Germinal center (tissue), 1 donor: ENCODE data around the gene PHACTR1.

Experiments
- DNase-seq: peaks from one replicate; pipeline ENCODE4 v3.0.0; 2012; ENCODE audit warnings: mixed read lengths, low spot score

Gene PHACTR1

GRCh38 chr6:12992770-12993169 lies 276.2 kb downstream of the PHACTR1 start:
- no peak for DNase-seq

- no peak for DNase-seq
Measured at GRCh38 chr6:12993283-12993898, 276.8 kb downstream of the PHACTR1 start.

- DNase-seq: no peak
Measured at GRCh38 chr6:12995419-12995818, 278.9 kb downstream of the PHACTR1 start.

- no peak for DNase-seq
Measured at GRCh38 chr6:13000537-13000936, 284.0 kb downstream of the PHACTR1 start.

GRCh38 chr6:13001927-13002326 lies 285.4 kb downstream of the PHACTR1 start:
- DNase-seq: no peak

GRCh38 chr6:13004601-13005000 lies 288.0 kb downstream of the PHACTR1 start:
- DNase-seq: no peak

- no peak for DNase-seq
Measured at GRCh38 chr6:13005994-13006393, 289.4 kb downstream of the PHACTR1 start.

- no peak for DNase-seq
Measured at GRCh38 chr6:13006578-13007300, 290.2 kb downstream of the PHACTR1 start.

GRCh38 chr6:13007744-13008143 lies 291.2 kb downstream of the PHACTR1 start:
- no peak for DNase-seq

- DNase-seq: no peak
Measured at GRCh38 chr6:13009031-13009430, 292.5 kb downstream of the PHACTR1 start.

GRCh38 chr6:13009461-13009860 lies 292.9 kb downstream of the PHACTR1 start:
- DNase-seq: no peak

- DNase-seq: no peak
Measured at GRCh38 chr6:13011612-13012146, 295.1 kb downstream of the PHACTR1 start.

GRCh38 chr6:13012296-13012695 lies 295.7 kb downstream of the PHACTR1 start:
- no peak for DNase-seq

- no peak for DNase-seq
Measured at GRCh38 chr6:13012977-13013680, 296.6 kb downstream of the PHACTR1 start.

GRCh38 chr6:13013681-13014503 lies 297.3 kb downstream of the PHACTR1 start:
- peak; percentile 5 for DNase-seq

- DNase-seq: no peak
Measured at GRCh38 chr6:13014504-13015378, 298.2 kb downstream of the PHACTR1 start.

GRCh38 chr6:13015379-13015681 lies 298.8 kb downstream of the PHACTR1 start:
- no peak for DNase-seq

GRCh38 chr6:13024616-13025015 lies 308.0 kb downstream of the PHACTR1 start:
- DNase-seq: no peak

GRCh38 chr6:13025893-13026499 lies 309.4 kb downstream of the PHACTR1 start:
- DNase-seq: no peak

- DNase-seq: no peak
Measured at GRCh38 chr6:13026557-13026956, 310.0 kb downstream of the PHACTR1 start.

- DNase-seq: no peak
Measured at GRCh38 chr6:13027207-13027606, 310.6 kb downstream of the PHACTR1 start.
